ENCODE results near the gene ZMYND19.
"Not testable (repeated sequence)": the region's sequence is repeated elsewhere in the genome, so short reads cannot be mapped to it uniquely, and the experiment has no call there.

The ZMYND19 gene

DNA sequence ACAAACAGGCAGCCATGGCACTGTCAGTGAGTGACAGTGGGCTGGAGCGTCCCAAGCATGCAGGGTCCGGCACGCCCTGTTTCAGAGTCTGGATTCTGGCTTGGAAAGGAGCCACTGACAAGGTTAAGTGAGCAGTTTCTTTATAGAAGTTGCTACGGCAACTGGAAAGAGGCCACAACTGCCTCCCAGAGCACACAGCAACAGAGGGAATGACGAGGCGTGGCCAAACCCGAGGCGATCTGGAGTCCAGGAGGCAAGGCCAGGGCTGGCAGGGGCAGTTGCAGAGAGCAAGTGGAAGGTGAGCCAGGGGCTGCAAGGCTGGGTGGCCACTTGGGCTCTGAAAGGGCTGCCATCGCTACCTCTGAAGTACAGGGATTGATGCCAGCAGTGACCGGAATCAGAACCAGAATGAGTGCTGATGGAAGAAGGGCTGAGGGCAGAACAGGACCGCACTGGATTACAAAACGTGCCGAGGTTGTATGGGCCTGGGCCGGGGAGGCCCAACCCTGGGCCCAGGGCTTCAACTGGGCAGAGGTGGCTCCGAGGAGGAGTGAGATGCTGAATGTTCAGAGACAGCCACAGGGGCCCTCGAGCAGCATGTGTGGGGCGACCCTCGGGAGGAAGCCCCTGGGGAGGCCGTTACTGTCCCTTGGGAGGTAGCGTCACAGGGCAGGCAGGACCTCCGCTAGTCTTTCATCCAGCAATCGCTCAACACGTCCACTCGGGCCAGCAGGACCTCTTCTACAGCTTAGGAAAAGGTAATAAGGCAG lies 34.1 kb downstream of the ZMYND19 start:
- DNase-seq (ENCODE audit: low read depth in 1 of 2, low spot score in 1 of 2) = no peak

DNA sequence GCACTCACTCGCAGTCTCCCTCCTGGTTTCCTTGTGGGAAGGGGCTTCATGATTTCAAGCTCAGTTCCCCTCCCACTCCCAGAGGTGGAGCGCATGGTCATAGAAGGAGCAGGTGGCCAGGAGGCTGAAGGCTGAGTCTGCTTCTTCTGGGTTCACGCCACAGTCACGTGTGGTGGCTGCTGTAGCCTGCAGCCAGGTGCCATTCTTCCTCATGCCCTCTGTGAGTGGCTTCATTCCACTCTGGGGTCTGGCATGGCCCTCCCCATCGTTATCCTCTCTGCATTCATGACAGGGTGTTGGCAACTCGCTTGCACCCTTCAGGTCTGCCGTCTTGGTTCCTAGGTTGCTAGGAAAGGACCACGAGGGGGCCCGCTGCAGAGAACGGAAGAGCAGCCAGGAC lies 35.1 kb downstream of the ZMYND19 start:
- TF ChIP-seq JUND (IDR thresholded peaks at IDR 0.05; ENCODE audit: low read depth) = no peak
- in situ Hi-C loops (cut with HindIII; ENCODE audit: low pct_unique_long_range_greater_than_20kb, low sequenced_read_pairs) = no loop called here
- DNase-seq (ENCODE audit: low read depth in 1 of 2, low spot score in 1 of 2) = no peak

More for the DNA sequence above, 34.1 kb downstream of the ZMYND19 start:
- TF ChIP-seq JUND (IDR thresholded peaks at IDR 0.05; ENCODE audit: low read depth) = no peak
- in situ Hi-C loops (cut with HindIII; ENCODE audit: low pct_unique_long_range_greater_than_20kb, low sequenced_read_pairs) = no loop called here

DNA sequence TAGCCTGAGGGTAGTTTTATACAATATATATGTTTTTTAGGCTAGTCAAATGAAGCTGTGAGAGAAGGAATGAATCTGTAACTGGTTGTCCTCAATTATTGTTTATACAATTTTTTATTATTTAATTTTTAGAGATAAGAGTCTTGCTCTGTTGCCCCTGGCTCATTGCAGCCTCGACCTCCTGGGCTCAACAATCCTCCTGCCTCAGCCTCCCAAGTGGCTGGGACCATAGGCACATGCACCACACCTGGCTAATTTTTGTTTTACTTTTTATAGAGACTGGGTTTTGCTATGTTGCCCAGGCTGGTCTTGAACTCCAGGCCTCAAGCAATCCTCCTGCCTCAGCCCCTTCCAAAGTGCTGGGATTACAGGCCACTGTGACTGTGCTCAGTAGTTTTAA lies 36.0 kb downstream of the ZMYND19 start:
- TF ChIP-seq JUND (IDR thresholded peaks at IDR 0.05; ENCODE audit: low read depth) = no peak
- no peak for DNase-seq (ENCODE audit: low read depth in 1 of 2, low spot score in 1 of 2)
- in situ Hi-C loops (cut with HindIII; ENCODE audit: low pct_unique_long_range_greater_than_20kb, low sequenced_read_pairs) = no loop called here

DNA sequence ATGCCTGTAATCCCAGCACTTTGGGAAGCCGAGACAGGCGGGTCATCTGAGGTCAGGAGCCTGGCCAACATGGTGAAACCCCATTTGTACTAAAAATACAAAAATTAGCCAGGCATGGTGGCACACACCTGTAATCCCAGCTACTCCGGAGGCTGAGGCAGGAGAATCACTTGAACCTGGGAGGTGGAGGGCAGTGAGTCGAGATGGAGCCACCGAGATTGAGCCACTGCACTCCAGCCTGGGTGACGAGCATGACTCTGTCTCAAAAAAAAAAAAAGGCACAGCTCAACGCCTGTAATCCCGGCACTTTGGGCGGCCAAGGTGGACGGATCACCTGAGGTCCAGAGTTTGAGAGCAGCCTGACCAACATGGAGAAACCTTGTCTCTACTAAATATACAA lies 36.7 kb downstream of the ZMYND19 start:
- DNase-seq (ENCODE audit: low read depth in 1 of 2, low spot score in 1 of 2); in situ Hi-C loops (cut with HindIII; ENCODE audit: low pct_unique_long_range_greater_than_20kb, low sequenced_read_pairs): not testable (repeated sequence)

DNA sequence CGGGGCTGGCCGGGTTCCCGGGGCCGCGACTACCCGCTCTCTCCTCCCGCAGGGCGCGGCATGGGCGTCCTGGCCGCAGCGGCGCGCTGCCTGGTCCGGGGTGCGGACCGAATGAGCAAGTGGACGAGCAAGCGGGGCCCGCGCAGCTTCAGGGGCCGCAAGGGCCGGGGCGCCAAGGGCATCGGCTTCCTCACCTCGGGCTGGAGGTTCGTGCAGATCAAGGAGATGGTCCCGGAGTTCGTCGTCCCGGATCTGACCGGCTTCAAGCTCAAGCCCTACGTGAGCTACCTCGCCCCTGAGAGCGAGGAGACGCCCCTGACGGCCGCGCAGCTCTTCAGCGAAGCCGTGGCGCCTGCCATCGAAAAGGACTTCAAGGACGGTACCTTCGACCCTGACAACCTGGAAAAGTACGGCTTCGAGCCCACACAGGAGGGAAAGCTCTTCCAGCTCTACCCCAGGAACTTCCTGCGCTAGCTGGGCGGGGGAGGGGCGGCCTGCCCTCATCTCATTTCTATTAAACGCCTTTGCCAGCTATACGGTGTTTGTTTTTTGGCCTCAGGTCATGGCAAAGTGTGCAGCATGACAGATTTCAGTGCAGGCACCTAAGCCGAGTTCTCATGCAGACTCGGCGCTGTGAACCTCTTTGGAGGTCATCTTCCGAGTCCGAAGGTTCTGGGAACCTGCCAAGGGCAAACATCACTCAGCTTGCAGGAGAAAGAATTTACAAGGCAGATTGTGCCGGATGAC lies 38.1 kb downstream of the ZMYND19 start:
- TF ChIP-seq JUND (IDR thresholded peaks at IDR 0.05; ENCODE audit: low read depth) = no peak
- in situ Hi-C loops (cut with HindIII; ENCODE audit: low pct_unique_long_range_greater_than_20kb, low sequenced_read_pairs) = no loop called here
- peak; percentile 26 to 36 for DNase-seq (ENCODE audit: low read depth in 1 of 2, low spot score in 1 of 2)

DNA sequence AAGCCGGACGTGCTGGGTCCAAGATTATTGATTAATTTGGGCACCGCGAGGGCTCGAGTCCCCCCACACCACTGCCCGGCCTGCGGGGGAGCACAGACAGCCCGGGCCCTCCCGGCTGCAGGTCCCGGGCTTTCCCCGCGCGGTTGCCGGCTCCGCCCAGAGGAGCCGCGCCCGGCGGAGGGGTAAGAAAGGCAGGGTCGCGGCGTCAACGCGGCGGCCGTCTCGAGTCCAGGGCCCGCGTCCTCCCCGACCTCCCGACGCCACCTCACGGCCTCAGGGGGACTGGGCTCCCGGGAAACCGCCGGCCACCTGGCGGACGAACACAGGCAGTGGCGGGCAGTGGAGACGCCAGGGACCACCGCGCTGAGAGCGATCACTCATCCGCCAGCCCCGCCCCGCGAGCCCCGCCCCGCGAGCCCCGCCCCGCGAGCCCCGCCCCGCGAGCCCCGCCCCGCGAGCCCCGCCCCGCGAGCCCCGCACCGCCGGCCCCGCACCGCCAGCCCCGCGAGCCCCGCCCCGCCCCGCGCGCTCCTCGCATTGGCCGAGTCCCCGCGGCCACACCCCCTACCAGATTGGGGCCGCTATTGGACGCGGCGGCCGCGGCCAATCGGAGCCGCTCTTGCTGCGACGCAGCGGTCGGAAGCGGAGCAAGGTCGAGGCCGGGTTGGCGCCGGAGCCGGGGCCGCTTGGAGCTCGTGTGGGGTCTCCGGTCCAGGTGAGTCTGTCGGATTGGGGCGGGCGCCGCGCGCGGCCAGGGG lies 38.9 kb downstream of the ZMYND19 start, which contains the start of gene MRPL41:
Gene MRPL41, plus strand, starts transcription at position 616 of the 758 bp plus-strand sequence. CDS start 203 bp downstream, outside the sequence.
- in situ Hi-C loops (cut with HindIII; ENCODE audit: low pct_unique_long_range_greater_than_20kb, low sequenced_read_pairs) = no loop called here
- no peak for TF ChIP-seq JUND (IDR thresholded peaks at IDR 0.05; ENCODE audit: low read depth)
- peak; percentile 95 to 98 for DNase-seq (ENCODE audit: low read depth in 1 of 2, low spot score in 1 of 2)

DNA sequence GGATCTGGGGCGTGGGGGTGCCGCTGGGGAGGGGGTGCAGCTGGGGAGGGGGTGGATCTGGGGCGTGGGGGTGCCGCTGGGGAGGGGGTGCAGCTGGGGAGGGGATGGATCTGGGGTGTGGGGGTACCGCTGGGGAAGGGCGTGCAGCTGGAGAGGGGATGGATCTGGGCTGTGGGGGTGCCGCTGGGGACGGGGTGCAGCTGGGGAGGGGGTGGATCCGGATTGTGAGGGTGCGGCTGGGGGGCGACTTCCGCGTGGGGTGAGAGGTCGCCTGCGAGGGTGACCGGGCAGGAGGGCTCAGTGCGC lies 39.4 kb downstream of the ZMYND19 start:
- in situ Hi-C loops (cut with HindIII; ENCODE audit: low pct_unique_long_range_greater_than_20kb, low sequenced_read_pairs); DNase-seq (ENCODE audit: low read depth in 1 of 2, low spot score in 1 of 2): not testable (repeated sequence)

DNA sequence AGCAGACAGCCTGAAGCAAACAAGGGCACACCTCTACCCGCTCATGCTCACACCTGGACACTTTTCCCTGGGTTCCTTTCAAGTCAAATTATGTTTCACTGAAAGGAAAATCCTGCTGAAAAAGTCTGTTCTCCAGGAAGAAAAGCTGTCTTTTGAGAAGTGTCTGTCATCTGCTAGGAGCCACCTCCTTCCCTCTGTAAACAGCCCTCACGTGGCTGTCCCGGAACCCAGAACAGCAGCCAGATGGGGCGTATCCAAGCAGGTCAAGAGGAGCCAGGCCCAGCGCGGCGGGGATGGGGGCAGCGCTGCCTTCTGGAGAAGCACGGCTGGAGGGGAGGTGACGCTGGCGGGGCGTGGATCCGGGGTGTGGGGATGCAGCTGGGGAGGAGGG lies 40.1 kb downstream of the ZMYND19 start, which contains the start of gene PNPLA7:
Gene PNPLA7, minus strand, starts transcription at position 172 of the 391 bp plus-strand sequence. CDS start 205 bp downstream, outside the sequence.
- DNase-seq (ENCODE audit: low read depth in 1 of 2, low spot score in 1 of 2) = peak; percentile 97 to 98
- in situ Hi-C loops (cut with HindIII; ENCODE audit: low pct_unique_long_range_greater_than_20kb, low sequenced_read_pairs) = no loop called here
- TF ChIP-seq JUND (IDR thresholded peaks at IDR 0.05; ENCODE audit: low read depth) = no peak

DNA sequence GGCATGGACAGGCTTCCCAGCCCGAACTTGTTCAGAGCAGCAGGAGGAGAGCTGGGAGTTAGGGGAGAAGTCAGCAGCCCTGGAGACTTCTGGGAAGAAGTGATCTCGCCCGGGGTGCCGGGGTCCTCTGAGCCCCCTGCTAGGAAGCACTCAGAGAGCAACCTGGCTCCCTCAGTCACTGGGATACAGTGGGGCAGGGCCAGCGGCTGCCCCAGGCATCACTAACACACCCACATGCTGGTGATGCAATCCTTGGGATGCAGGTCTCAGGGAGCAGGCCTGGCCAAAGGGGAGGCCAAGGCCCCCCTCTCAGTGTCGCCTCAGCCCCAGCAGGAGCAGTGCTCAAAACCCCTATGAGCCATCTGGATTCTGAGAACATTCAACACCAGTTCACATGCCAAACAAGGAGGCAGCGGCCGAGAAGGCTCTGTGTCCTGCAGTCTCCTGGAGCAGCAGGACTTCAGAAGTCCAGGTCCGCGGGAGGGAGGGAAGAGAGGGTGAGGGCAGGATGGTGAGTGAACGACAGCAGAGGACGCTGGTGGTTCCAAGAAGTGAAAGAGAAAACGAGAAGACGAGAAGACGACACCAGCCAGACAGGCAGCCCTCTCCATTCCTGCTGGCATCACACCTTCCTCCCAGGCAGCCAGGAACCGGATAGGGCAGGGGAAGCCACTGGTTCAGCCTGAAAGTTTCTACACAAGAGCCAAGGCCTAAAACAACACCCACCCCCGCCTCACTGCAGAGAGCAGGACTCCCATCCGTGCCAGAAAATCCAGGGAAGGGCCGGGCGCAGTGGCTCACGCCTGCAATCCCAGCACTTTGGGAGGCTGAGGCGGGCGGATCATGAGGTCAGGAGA lies 42.4 kb downstream of the ZMYND19 start:
- TF ChIP-seq JUND (IDR thresholded peaks at IDR 0.05; ENCODE audit: low read depth) = no peak
- in situ Hi-C loops (cut with HindIII; ENCODE audit: low pct_unique_long_range_greater_than_20kb, low sequenced_read_pairs) = no loop called here
- peak; percentile 58 to 83 for DNase-seq (ENCODE audit: low read depth in 1 of 2, low spot score in 1 of 2)

DNA sequence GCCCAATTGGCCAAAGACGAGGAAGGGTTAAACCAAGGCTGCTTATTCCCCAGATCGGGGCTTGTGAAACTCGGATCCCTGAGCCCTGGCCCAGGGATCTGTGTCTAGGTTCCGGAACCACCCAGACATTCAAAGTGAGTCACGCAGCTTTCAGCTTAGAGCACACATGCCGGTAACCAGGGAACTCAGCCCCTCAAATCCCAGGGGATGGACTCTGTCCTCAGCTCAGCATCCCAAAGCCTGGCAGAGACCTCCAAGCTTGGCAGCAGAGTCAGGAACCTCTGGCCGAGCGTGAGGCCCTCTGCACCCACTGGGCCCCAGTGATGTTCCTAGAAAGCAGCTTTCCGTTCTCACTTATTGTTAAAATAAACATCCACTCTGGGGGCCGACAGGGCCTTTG lies 45.2 kb downstream of the ZMYND19 start:
- in situ Hi-C loops (cut with HindIII; ENCODE audit: low pct_unique_long_range_greater_than_20kb, low sequenced_read_pairs) = no loop called here
- no peak for TF ChIP-seq JUND (IDR thresholded peaks at IDR 0.05; ENCODE audit: low read depth)
- DNase-seq (ENCODE audit: low read depth in 1 of 2, low spot score in 1 of 2) = no peak

DNA sequence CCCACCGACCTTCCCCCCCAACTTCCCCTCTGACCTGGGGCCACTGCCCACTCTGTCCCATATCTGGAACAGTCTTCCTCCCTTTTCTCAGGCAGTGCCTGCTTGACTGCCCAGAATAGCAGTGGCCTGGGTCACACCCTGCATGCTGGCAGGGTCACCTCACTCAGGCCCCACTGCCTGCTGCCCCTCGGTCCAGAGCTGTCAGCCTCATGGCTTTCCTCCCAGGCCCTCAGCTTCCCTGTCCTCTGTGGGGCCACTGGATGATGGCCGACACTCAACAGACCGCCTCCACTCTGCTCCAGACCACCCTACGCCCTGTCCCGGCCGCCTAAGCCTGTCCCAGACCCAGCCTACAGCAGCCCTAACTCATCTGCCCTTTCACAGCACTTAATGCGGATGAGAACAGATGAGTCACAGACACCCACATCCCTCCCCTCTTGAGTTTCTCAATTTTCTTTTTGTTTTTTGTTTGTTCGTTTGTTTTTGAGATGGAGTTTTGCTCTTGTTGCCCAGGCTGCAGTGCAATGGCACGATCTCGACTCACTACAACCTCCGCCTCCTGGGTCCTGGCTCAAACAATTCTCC lies 46.0 kb downstream of the ZMYND19 start:
- no peak for DNase-seq (ENCODE audit: low read depth in 1 of 2, low spot score in 1 of 2)
- in situ Hi-C loops (cut with HindIII; ENCODE audit: low pct_unique_long_range_greater_than_20kb, low sequenced_read_pairs) = no loop called here
- no peak for TF ChIP-seq JUND (IDR thresholded peaks at IDR 0.05; ENCODE audit: low read depth)
